Neural cell (in vitro differentiated cells): ENCODE results near the gene IRX1. TPM values are rescaled to one million over a fixed set of nuclear protein-coding genes. Genes with fewer than 3 reads are reported as not detected.

Experiments
- H2AFZ ChIP-seq: fragments of 200-600, 300-800 bp; sonication (generic), shearing (Covaris generic); 2 replicates; pipeline ENCODE4 v1.6.0; 2014; ENCODE audit warnings: low read depth, mild to moderate bottlenecking, antibody characterized with exemption, low read length, moderate library complexity
- H3F3A ChIP-seq: fragments of 200-600 bp; shearing (Covaris generic); 2 replicates; pipeline ENCODE4 v1.6.1; 2016; ENCODE audit warnings: mild to moderate bottlenecking, moderate library complexity, mixed read lengths, antibody characterized with exemption, low read length; ENCODE audit not compliant: insufficient read depth, poor library complexity, severe bottlenecking
- H3K27ac ChIP-seq: fragments of 200-600, 300-800 bp; sonication (generic), shearing (Covaris generic); 2 replicates; pipeline ENCODE4 v1.5.1; 2014; ENCODE audit warnings: mild to moderate bottlenecking, low read length, moderate library complexity
- H3K27me3 ChIP-seq: fragments of 300-800, 200-600 bp; sonication (generic), shearing (Covaris generic); 2 replicates; pipeline ENCODE4 v1.6.0; 2014; ENCODE audit warnings: mild to moderate bottlenecking, low read depth, low read length, moderate library complexity; ENCODE audit not compliant: insufficient read depth
- H3K36me3 ChIP-seq: fragments of 300-800, 200-600 bp; sonication (generic), shearing (Covaris generic); 2 replicates; pipeline ENCODE4 v1.5.1; 2014; ENCODE audit warnings: mild to moderate bottlenecking, antibody characterized with exemption, low read length, moderate library complexity; ENCODE audit not compliant: insufficient read depth
- H3K4me2 ChIP-seq: fragments of 300-800, 200-600 bp; sonication (generic), shearing (Covaris generic); 2 replicates; pipeline ENCODE4 v1.6.0; 2014; ENCODE audit warnings: mild to moderate bottlenecking, low read length
- H3K4me3 ChIP-seq: fragments of 300-800, 200-600 bp; sonication (generic), shearing (Covaris generic); 2 replicates; pipeline ENCODE4 v1.5.1; 2014; ENCODE audit warnings: mild to moderate bottlenecking, low read length, moderate library complexity
- H3K79me2 ChIP-seq: fragments of 200-600 bp; shearing (Covaris generic); replicated peaks from 2 replicates; pipeline ENCODE4 v1.6.0; 2014; ENCODE audit warnings: mild to moderate bottlenecking, low read length, moderate library complexity; ENCODE audit not compliant: insufficient read depth
- H3K9ac ChIP-seq: fragments of 300-800, 200-600 bp; sonication (generic), shearing (Covaris generic); 2 replicates; pipeline ENCODE4 v1.6.1; 2016; ENCODE audit warnings: mild to moderate bottlenecking, low read length, mixed read lengths
- H3K9me2 ChIP-seq: fragments of 200-600 bp; shearing (Covaris generic); 2 replicates; pipeline ENCODE4 v1.6.1; 2016; ENCODE audit warnings: mild to moderate bottlenecking, low read length, mixed read lengths; ENCODE audit not compliant: insufficient read depth
- H3K9me3 ChIP-seq: fragments of 200-600, 300-800 bp; sonication (generic), shearing (Covaris generic); 2 replicates; pipeline ENCODE4 v1.6.1; 2016; ENCODE audit warnings: mild to moderate bottlenecking, mixed run types, low read length, moderate library complexity, mixed read lengths
- H4K20me1 ChIP-seq: fragments of 200-600 bp; shearing (Covaris generic); 2 replicates; pipeline ENCODE4 v1.6.1; 2016; ENCODE audit warnings: mild to moderate bottlenecking, mixed run types; ENCODE audit not compliant: insufficient read depth
- CTCF ChIP-seq: fragments of 450-650 bp; IDR thresholded peaks from 2 replicates; pipeline ENCODE4 v1.5.1; 2014; ENCODE audit warnings: antibody characterized with exemption, mild to moderate bottlenecking, moderate library complexity; ENCODE audit not compliant: poor library complexity, severe bottlenecking
- EP300 ChIP-seq: fragments of 450-650 bp; conservative IDR thresholded peaks from 2 replicates; pipeline ENCODE4 v1.6.1; 2014; ENCODE audit warnings: antibody characterized with exemption, mild to moderate bottlenecking, moderate library complexity; ENCODE audit not compliant: poor library complexity, severe bottlenecking
- EZH2 ChIP-seq: fragments of 200-600, 300-800 bp; shearing (Covaris generic), sonication (generic); IDR thresholded peaks from 2 replicates; pipeline ENCODE4 v1.6.1; 2014; ENCODE audit warnings: antibody characterized with exemption, low read length, borderline replicate concordance, mild to moderate bottlenecking; ENCODE audit not compliant: insufficient read depth, poor library complexity, severe bottlenecking
- MXI1 ChIP-seq: fragments of 450-650 bp; conservative IDR thresholded peaks from 2 replicates; pipeline ENCODE4 v1.6.1; 2014; ENCODE audit warnings: antibody characterized with exemption, mild to moderate bottlenecking; ENCODE audit not compliant: poor library complexity, severe bottlenecking
- POLR2AphosphoS5 ChIP-seq: IDR thresholded peaks from 2 replicates; pipeline ENCODE4 v1.6.1; 2012
- RAD21 ChIP-seq: fragments of 450-650 bp; conservative IDR thresholded peaks from 2 replicates; pipeline ENCODE4 v1.6.1; 2014; ENCODE audit warnings: antibody characterized with exemption, mild to moderate bottlenecking, moderate library complexity
- REST ChIP-seq: IDR thresholded peaks from 2 replicates; pipeline ENCODE4 v1.6.1; 2012; ENCODE audit warnings: borderline replicate concordance
- SMC3 ChIP-seq: fragments of 450-650 bp; conservative IDR thresholded peaks from 2 replicates; pipeline ENCODE4 v1.6.1; 2014; ENCODE audit warnings: antibody characterized with exemption, mild to moderate bottlenecking, moderate library complexity; ENCODE audit not compliant: poor library complexity
- TAF1 ChIP-seq: IDR thresholded peaks from 2 replicates; pipeline ENCODE4 v1.6.1; 2012; ENCODE audit warnings: low read depth
- polyA plus RNA-seq: library from polyadenylated mRNA; depleted of rRNA; stranded (reverse); fragments of >200 nt; gene quantifications from 2 replicates; pipeline ENCODE4 v1.2.3, GENCODE V29; 2014

The IRX1 gene
- polyA plus RNA-seq, 1 donor from 2014 or later = not detected

GRCh38 chr5:3564116-3564515 lies 31.5 kb upstream of the IRX1 start:
- no peak overlapping the region for H3K27ac ChIP-seq
- TF ChIP-seq POLR2AphosphoS5 = no peak
- no peak for TF ChIP-seq REST

GRCh38 chr5:3564827-3565518 lies 30.7 kb upstream of the IRX1 start:
- Histone ChIP-seq H3K9ac (no peak overlapping the region), H3K27me3 (no peaks in the 10 kb centered on the region), H3K9me3 (peaks cover 6% of the 10 kb centered on the region), H3K4me2 (no peak overlapping the region), H3K79me2 (no peaks in the 10 kb centered on the region), H3F3A (no peaks in the 10 kb centered on the region), H3K27ac (no peak overlapping the region), H3K4me3 (no peak overlapping the region), H3K36me3 (no peaks in the 10 kb centered on the region), H4K20me1 (no peaks in the 10 kb centered on the region), H3K9me2 (no peaks in the 10 kb centered on the region), H2AFZ (no peak overlapping the region)
- TF ChIP-seq SMC3 (no peak), POLR2AphosphoS5 (no peak), EP300 (no peak), MXI1 (no peak), RAD21 (no peak), CTCF (no peak), TAF1 (no peak), REST (no peak), EZH2 (no peak)

More at GRCh38 chr5:3564116-3564515, 31.5 kb upstream of the IRX1 start:
- Histone ChIP-seq H3K79me2 (no peaks in the 10 kb centered on the region), H4K20me1 (no peaks in the 10 kb centered on the region), H3K9me2 (no peaks in the 10 kb centered on the region), H3F3A (no peaks in the 10 kb centered on the region), H3K4me2 (no peak overlapping the region), H3K9me3 (peaks cover 12% of the 10 kb centered on the region), H3K36me3 (no peaks in the 10 kb centered on the region), H2AFZ (no peak overlapping the region), H3K4me3 (no peak overlapping the region), H3K9ac (no peak overlapping the region), H3K27me3 (no peaks in the 10 kb centered on the region)
